Measurements from ENCODE around the gene NUCKS1. TPM values are rescaled to one million over a fixed set of nuclear protein-coding genes. Genes with fewer than 3 reads are reported as not detected.
"Not testable (repeated sequence)": the region's sequence is repeated elsewhere in the genome, so short reads cannot be mapped to it uniquely, and the experiment has no call there.

Gene NUCKS1
- total RNA-seq, 1 experiment from 2014 or later, result 210 TPM

DNA sequence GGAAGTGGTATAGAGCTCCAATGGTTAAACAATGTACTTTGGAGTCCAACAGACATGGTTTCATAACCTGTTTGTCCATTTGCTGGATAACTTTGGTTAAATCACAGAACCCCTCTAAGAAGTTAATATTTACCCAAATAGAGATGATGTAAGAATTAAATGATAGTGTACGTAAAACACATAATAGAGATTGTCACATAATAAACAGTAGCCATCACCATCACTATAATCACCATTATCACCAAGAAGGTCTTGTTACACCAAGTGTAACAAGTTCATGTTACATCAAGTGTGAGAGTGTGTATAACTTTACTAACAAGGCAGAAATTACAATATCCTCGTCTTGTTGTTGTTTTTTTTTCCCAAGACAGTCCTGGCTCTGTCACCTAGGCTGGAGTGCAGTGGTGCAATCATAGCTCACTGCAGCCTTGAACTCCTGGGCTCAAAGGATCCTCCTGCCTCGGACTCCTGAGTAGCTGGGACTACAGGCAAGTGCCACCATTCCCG is 23.3 kb downstream of the NUCKS1 start:
- POLR2A ChIA-PET, result no interaction called here
- ATAC-seq (no peak), DNase-seq (ENCODE audit: low read depth, low spot score) (no peak)
- peaks cover 35% of the 10 kb centered on the region; the same call in 1 of the 2 replicates for H3K36me3 ChIP-seq (ENCODE audit: control insufficient read depth, insufficient read depth, low read length)
- TF ChIP-seq POLR2AphosphoS5 (IDR thresholded peaks at IDR 0.05; ENCODE audit: low read depth, low read length) (no peak), CTCF (IDR thresholded peaks at IDR 0.05) (no peak), TCF7L2 (IDR thresholded peaks at IDR 0.05; ENCODE audit: low read depth, low read length) (no peak), SIN3A (IDR thresholded peaks at IDR 0.05; ENCODE audit: borderline replicate concordance, insufficient read depth, low read depth, low read length) (no peak)
- TF ChIP-seq, protein P1, sequence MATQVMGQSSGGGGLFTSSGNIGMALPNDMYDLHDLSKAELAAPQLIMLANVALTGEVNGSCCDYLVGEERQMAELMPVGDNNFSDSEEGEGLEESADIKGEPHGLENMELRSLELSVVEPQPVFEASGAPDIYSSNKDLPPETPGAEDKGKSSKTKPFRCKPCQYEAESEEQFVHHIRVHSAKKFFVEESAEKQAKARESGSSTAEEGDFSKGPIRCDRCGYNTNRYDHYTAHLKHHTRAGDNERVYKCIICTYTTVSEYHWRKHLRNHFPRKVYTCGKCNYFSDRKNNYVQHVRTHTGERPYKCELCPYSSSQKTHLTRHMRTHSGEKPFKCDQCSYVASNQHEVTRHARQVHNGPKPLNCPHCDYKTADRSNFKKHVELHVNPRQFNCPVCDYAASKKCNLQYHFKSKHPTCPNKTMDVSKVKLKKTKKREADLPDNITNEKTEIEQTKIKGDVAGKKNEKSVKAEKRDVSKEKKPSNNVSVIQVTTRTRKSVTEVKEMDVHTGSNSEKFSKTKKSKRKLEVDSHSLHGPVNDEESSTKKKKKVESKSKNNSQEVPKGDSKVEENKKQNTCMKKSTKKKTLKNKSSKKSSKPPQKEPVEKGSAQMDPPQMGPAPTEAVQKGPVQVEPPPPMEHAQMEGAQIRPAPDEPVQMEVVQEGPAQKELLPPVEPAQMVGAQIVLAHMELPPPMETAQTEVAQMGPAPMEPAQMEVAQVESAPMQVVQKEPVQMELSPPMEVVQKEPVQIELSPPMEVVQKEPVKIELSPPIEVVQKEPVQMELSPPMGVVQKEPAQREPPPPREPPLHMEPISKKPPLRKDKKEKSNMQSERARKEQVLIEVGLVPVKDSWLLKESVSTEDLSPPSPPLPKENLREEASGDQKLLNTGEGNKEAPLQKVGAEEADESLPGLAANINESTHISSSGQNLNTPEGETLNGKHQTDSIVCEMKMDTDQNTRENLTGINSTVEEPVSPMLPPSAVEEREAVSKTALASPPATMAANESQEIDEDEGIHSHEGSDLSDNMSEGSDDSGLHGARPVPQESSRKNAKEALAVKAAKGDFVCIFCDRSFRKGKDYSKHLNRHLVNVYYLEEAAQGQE (IDR thresholded peaks at IDR 0.05; ENCODE audit: insufficient read depth in 1 of 2, low read depth in 2 of 2, low read length in 1 of 2), result no peak
- H3K27ac ChIP-seq (ENCODE audit: low read length), result no peak overlapping the region
- no TSS peak for BruUV-seq (replicated peaks)
- H3K4me3 ChIP-seq (ENCODE audit: low read depth in 2 of 2, low read length in 2 of 2), result no peak overlapping the region
- H3K9me3 ChIP-seq (ENCODE audit: control insufficient read depth, insufficient read depth, low read depth, low read length), result no peaks in the 10 kb centered on the region
- H3K4me1 ChIP-seq (ENCODE audit: control insufficient read depth, insufficient read depth, low read length), result no peaks in the 10 kb centered on the region
- in situ Hi-C loops (cut with HindIII; ENCODE audit: low pct_unique_long_range_greater_than_20kb, low sequenced_read_pairs) (no loop called here), intact Hi-C loops (cut with micrococcal nuclease; ENCODE audit: unreplicated experiment) (no loop called here)
- no peaks in the 10 kb centered on the region for H3K27me3 ChIP-seq (ENCODE audit: control insufficient read depth, insufficient read depth, low read length)
- CTCF ChIA-PET, result no interaction called here

DNA sequence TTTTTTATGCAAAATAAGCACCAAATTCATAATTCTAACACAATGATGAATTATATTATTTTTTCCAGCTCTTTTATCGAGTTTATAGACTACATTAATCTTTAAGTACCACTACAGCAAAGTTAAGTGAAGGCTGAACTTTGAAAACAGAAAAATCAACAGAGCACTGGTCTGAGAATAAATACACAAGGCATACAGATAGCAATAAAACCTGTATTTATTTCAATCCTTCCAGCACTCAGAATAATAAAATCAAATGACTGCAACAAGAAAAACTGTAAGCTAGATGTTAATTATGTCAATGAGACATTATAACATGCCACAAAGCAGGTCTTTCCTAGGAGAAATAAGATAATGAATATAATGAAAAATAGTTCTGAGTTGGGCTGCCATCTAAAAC is 24.5 kb downstream of the NUCKS1 start:
- POLR2A ChIA-PET, result no interaction called here
- H3K27me3 ChIP-seq (ENCODE audit: control insufficient read depth, insufficient read depth, low read length), result no peaks in the 10 kb centered on the region
- H3K4me3 ChIP-seq (ENCODE audit: low read depth in 2 of 2, low read length in 2 of 2), result no peak overlapping the region
- intact Hi-C loops (cut with micrococcal nuclease; ENCODE audit: unreplicated experiment), result no loop called here
- TF ChIP-seq, protein P1 (IDR thresholded peaks at IDR 0.05; ENCODE audit: insufficient read depth in 1 of 2, low read depth in 2 of 2, low read length in 1 of 2), result no peak
- TF ChIP-seq SIN3A (IDR thresholded peaks at IDR 0.05; ENCODE audit: borderline replicate concordance, insufficient read depth, low read depth, low read length), result no peak
- TF ChIP-seq CTCF (IDR thresholded peaks at IDR 0.05), result no peak
- TF ChIP-seq TCF7L2 (IDR thresholded peaks at IDR 0.05; ENCODE audit: low read depth, low read length), result no peak
- no peak for TF ChIP-seq POLR2AphosphoS5 (IDR thresholded peaks at IDR 0.05; ENCODE audit: low read depth, low read length)
- no TSS peak for BruUV-seq (replicated peaks)
- no peak for DNase-seq (ENCODE audit: low read depth, low spot score)
- H3K4me1 ChIP-seq (ENCODE audit: control insufficient read depth, insufficient read depth, low read length), result no peaks in the 10 kb centered on the region
- H3K27ac ChIP-seq (ENCODE audit: low read length), result no peak overlapping the region
- ATAC-seq, result no peak
- H3K9me3 ChIP-seq (ENCODE audit: control insufficient read depth, insufficient read depth, low read depth, low read length), result no peaks in the 10 kb centered on the region
- in situ Hi-C loops (cut with HindIII; ENCODE audit: low pct_unique_long_range_greater_than_20kb, low sequenced_read_pairs), result no loop called here
- peaks cover 36% of the 10 kb centered on the region; the same call in 1 of the 2 replicates for H3K36me3 ChIP-seq (ENCODE audit: control insufficient read depth, insufficient read depth, low read length)
- CTCF ChIA-PET, result no interaction called here

DNA sequence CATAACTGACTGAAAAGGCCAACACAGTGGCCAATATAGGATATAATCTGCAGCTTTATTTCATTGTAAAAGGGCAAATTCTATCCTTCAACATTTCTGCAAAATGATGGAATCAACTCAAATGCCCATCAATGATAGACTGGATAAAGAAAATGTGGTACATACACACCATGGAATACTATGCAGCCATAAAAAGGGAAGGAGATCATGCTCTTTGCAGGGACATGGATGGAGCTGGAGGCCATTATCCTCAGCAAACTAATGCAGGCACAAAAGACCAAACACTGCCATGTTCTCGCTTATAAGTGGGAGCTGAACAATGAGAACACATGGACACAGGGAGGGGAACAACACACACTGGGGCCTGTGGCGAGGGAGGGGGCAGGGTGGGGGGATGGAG is 29.2 kb downstream of the NUCKS1 start:
- H3K9me3 ChIP-seq (ENCODE audit: control insufficient read depth, insufficient read depth, low read depth, low read length); H3K27me3 ChIP-seq (ENCODE audit: control insufficient read depth, insufficient read depth, low read length); CTCF ChIA-PET; ATAC-seq; intact Hi-C loops (cut with micrococcal nuclease; ENCODE audit: unreplicated experiment); H3K4me3 ChIP-seq (ENCODE audit: low read depth in 2 of 2, low read length in 2 of 2); in situ Hi-C loops (cut with HindIII; ENCODE audit: low pct_unique_long_range_greater_than_20kb, low sequenced_read_pairs); H3K27ac ChIP-seq (ENCODE audit: low read length); H3K4me1 ChIP-seq (ENCODE audit: control insufficient read depth, insufficient read depth, low read length); POLR2A ChIA-PET; DNase-seq (ENCODE audit: low read depth, low spot score); BruUV-seq (replicated peaks): not testable (repeated sequence)
- peaks cover 66% of the 10 kb centered on the region for H3K36me3 ChIP-seq (ENCODE audit: control insufficient read depth, insufficient read depth, low read length)
